Measurements from ENCODE around the gene YY2.

YY2 gene

DNA sequence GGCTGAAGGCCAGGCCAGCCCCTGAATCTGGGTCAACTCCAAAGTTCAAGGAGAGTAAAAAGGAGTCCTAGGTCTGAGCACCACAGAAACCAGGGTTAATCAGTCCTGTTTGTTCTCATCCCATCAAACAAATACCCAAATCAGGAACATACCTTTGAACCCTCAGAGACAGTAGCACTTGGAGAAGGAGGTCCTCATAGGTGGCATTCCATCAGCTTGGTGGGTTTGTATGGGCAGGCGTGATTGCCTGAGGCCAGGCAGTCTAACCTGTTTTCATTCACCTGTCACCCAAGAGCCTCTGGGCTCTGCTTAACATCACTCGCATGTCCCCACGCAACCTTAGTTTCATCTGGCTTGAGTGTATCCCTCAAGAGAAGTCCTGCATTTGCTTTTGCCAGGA is 33.9 kb upstream of the YY2 start:
- H4K20me1 ChIP-seq (ENCODE audit: low read depth, low read length): no peaks in the 10 kb centered on the region
- H3K4me3 ChIP-seq (ENCODE audit: insufficient read depth, low read length, poor library complexity, severe bottlenecking): no peak overlapping the region
- H3F3A ChIP-seq (ENCODE audit: insufficient read depth): no peaks in the 10 kb centered on the region
- no peak overlapping the region for H3K4me2 ChIP-seq (ENCODE audit: low read depth, low read length, poor library complexity, severe bottlenecking)
- no peak overlapping the region for H3K27ac ChIP-seq (ENCODE audit: low read depth, low read length)
- TF ChIP-seq, protein P1, sequence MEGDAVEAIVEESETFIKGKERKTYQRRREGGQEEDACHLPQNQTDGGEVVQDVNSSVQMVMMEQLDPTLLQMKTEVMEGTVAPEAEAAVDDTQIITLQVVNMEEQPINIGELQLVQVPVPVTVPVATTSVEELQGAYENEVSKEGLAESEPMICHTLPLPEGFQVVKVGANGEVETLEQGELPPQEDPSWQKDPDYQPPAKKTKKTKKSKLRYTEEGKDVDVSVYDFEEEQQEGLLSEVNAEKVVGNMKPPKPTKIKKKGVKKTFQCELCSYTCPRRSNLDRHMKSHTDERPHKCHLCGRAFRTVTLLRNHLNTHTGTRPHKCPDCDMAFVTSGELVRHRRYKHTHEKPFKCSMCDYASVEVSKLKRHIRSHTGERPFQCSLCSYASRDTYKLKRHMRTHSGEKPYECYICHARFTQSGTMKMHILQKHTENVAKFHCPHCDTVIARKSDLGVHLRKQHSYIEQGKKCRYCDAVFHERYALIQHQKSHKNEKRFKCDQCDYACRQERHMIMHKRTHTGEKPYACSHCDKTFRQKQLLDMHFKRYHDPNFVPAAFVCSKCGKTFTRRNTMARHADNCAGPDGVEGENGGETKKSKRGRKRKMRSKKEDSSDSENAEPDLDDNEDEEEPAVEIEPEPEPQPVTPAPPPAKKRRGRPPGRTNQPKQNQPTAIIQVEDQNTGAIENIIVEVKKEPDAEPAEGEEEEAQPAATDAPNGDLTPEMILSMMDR (IDR thresholded peaks at IDR 0.05; ENCODE audit: insufficient read depth, low read length, poor library complexity, severe bottlenecking): no peak
- TF ChIP-seq EZH2phosphoT487 (conservative IDR thresholded peaks at IDR 0.05; ENCODE audit: low read length): no peak
- no peak overlapping the region for H3K9ac ChIP-seq (ENCODE audit: low read length)
- H3K9me2 ChIP-seq (replicated peaks; ENCODE audit: insufficient read depth, low read length): no peaks in the 10 kb centered on the region
- H3K27me3 ChIP-seq (ENCODE audit: low read length): no peaks in the 10 kb centered on the region
- H2AFZ ChIP-seq (ENCODE audit: low read depth, low read length, severe bottlenecking): no peak overlapping the region
- H3K36me3 ChIP-seq (ENCODE audit: low read length): no peaks in the 10 kb centered on the region
- H3K9me3 ChIP-seq (ENCODE audit: insufficient read depth, low read length): no peaks in the 10 kb centered on the region
- H3K79me2 ChIP-seq (ENCODE audit: insufficient read depth, low read length): no peaks in the 10 kb centered on the region

DNA sequence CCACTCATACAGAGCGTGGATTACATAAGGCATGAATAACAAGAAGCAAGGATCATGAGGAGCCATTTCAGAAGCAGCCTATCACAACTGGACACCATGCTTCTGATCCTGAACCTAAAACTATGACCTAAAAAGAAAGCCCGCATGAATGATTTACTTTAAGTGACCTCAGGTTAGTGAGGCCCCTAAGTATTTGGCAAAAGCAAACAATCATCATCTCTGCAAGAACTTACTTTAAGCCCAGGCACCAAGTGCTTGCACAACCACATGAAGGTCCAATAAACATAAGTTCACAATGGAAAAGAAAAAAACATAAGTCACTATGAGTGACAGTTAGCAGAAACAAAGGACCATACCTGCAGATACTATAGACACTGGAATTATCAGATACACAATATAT is 24.3 kb upstream of the YY2 start:
- Histone ChIP-seq H3K27ac (ENCODE audit: low read depth, low read length) (no peak overlapping the region), H3F3A (ENCODE audit: insufficient read depth) (no peaks in the 10 kb centered on the region), H3K79me2 (ENCODE audit: insufficient read depth, low read length) (no peaks in the 10 kb centered on the region), H4K20me1 (ENCODE audit: low read depth, low read length) (no peaks in the 10 kb centered on the region), H3K4me2 (ENCODE audit: low read depth, low read length, poor library complexity, severe bottlenecking) (no peak overlapping the region), H3K27me3 (ENCODE audit: low read length) (no peaks in the 10 kb centered on the region), H3K4me3 (ENCODE audit: insufficient read depth, low read length, poor library complexity, severe bottlenecking) (no peak overlapping the region), H2AFZ (ENCODE audit: low read depth, low read length, severe bottlenecking) (no peak overlapping the region), H3K9ac (ENCODE audit: low read length) (no peak overlapping the region), H3K9me3 (ENCODE audit: insufficient read depth, low read length) (no peaks in the 10 kb centered on the region), H3K9me2 (replicated peaks; ENCODE audit: insufficient read depth, low read length) (no peaks in the 10 kb centered on the region), H3K36me3 (ENCODE audit: low read length) (no peaks in the 10 kb centered on the region)
- TF ChIP-seq EZH2phosphoT487 (conservative IDR thresholded peaks at IDR 0.05; ENCODE audit: low read length): no peak
- TF ChIP-seq, protein P1 (IDR thresholded peaks at IDR 0.05; ENCODE audit: insufficient read depth, low read length, poor library complexity, severe bottlenecking): no peak

DNA sequence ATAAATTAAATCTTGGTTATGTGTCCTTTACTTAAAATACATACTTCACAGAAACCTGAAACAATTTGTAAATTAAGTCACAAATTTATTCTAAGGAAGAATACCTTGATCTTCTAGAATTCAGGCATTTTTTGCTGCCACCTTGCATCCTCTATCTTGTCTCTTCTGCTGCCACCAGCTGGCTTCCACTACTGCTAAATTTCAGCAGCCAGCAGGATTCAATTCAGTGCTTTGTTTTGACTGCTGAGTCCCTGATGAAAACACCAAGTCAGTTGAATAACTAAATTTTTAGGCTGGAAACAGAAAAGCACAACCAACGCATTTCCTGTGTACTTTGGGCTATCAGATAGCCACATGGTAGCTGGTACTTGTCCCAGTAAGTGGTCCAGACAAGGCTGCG is 18.7 kb upstream of the YY2 start:
- Histone ChIP-seq H4K20me1 (ENCODE audit: low read depth, low read length) (no peaks in the 10 kb centered on the region), H3K9me2 (replicated peaks; ENCODE audit: insufficient read depth, low read length) (no peaks in the 10 kb centered on the region), H3K79me2 (ENCODE audit: insufficient read depth, low read length) (0 out of 2 replicates have a peak, but pooled peaks cover 6% of the 10 kb centered on the region), H3K4me3 (ENCODE audit: insufficient read depth, low read length, poor library complexity, severe bottlenecking) (no peak overlapping the region), H3K4me2 (ENCODE audit: low read depth, low read length, poor library complexity, severe bottlenecking) (no peak overlapping the region), H3K27ac (ENCODE audit: low read depth, low read length) (no peak overlapping the region), H3K27me3 (ENCODE audit: low read length) (no peaks in the 10 kb centered on the region), H3K36me3 (ENCODE audit: low read length) (no peaks in the 10 kb centered on the region), H3K9me3 (ENCODE audit: insufficient read depth, low read length) (no peaks in the 10 kb centered on the region), H2AFZ (ENCODE audit: low read depth, low read length, severe bottlenecking) (no peak overlapping the region), H3F3A (ENCODE audit: insufficient read depth) (no peaks in the 10 kb centered on the region), H3K9ac (ENCODE audit: low read length) (no peak overlapping the region)
- TF ChIP-seq, protein P1 (IDR thresholded peaks at IDR 0.05; ENCODE audit: insufficient read depth, low read length, poor library complexity, severe bottlenecking): no peak
- TF ChIP-seq EZH2phosphoT487 (conservative IDR thresholded peaks at IDR 0.05; ENCODE audit: low read length): no peak
